Natural killer cell (primary cell): ENCODE data around the gene NOD1. TPM values are rescaled to one million over a fixed set of nuclear protein-coding genes. Genes with fewer than 3 reads are reported as not detected.

Experiments
- ATAC-seq, 3 donors: fragments of 150-1000 bp in 2 of 3; fragments of 200-7000 bp in 1 of 3; cut with Tn5 transposase; 1 replicate in 1 of 3; 2 replicates in 2 of 3; pipeline ENCODE4 v1.10.0; 2021; ENCODE audit warnings: mild to moderate bottlenecking in 2 of 3, moderate library complexity in 2 of 3
- DNase-seq, 2 donors: peaks; one replicate each; pipeline versions ENCODE4 v3.0.0 to v3.0.0-alpha.2; 2013 to 2021; ENCODE audit warnings: mixed read lengths in 1 of 2
- H3K27ac ChIP-seq: one replicate; pipeline ENCODE4 v1.5.1; 2013; ENCODE audit warnings: mild to moderate bottlenecking, low read length
- H3K27me3 ChIP-seq: one replicate; pipeline ENCODE4 v1.6.1; 2013; ENCODE audit warnings: low read length; ENCODE audit not compliant: control insufficient read depth, insufficient read depth
- H3K36me3 ChIP-seq: one replicate; pipeline ENCODE4 v1.6.1; 2013; ENCODE audit warnings: low read length; ENCODE audit not compliant: control insufficient read depth, insufficient read depth
- H3K4me1 ChIP-seq: one replicate; pipeline ENCODE4 v1.6.1; 2013; ENCODE audit warnings: low read length; ENCODE audit not compliant: control insufficient read depth, insufficient read depth
- H3K4me3 ChIP-seq: one replicate; pipeline ENCODE4 v1.5.1; 2013; ENCODE audit warnings: low read length
- H3K9me3 ChIP-seq: one replicate; pipeline ENCODE4 v1.6.1; 2013; ENCODE audit warnings: low read length; ENCODE audit not compliant: control insufficient read depth, insufficient read depth
- H3K27ac Mint-ChIP-seq, 2 donors: one replicate each; pipeline ENCODE4 v1.8.0; 2022; ENCODE audit warnings: mild to moderate bottlenecking in 2 of 2, mixed read lengths in 2 of 2, moderate library complexity in 1 of 2
- H3K27me3 Mint-ChIP-seq, 2 donors: one replicate each; pipeline ENCODE4 v1.8.0; 2022; ENCODE audit warnings: low read depth in 2 of 2, mixed read lengths in 2 of 2
- H3K36me3 Mint-ChIP-seq: one replicate; pipeline ENCODE4 v1.8.0; 2022; ENCODE audit warnings: mixed read lengths
- H3K4me1 Mint-ChIP-seq, 2 donors: one replicate each; pipeline ENCODE4 v1.8.0; 2022; ENCODE audit warnings: mixed read lengths in 2 of 2
- H3K4me3 Mint-ChIP-seq: one replicate; pipeline ENCODE4 v1.8.0; 2022; ENCODE audit warnings: mild to moderate bottlenecking, moderate library complexity, mixed read lengths
- H3K9me3 Mint-ChIP-seq, 2 donors: one replicate each; pipeline ENCODE4 v1.8.0; 2022; ENCODE audit warnings: mixed read lengths in 2 of 2
- WGBS: methylation state at CpG from one replicate; pipeline ENCODE4 v1.1.7; 2013; ENCODE audit warnings: missing lambda C conversion rate; ENCODE audit not compliant: insufficient coverage; 5-methylcytosine and 5-hydroxymethylcytosine counted together
- intact Hi-C: fragments of 100-400 bp; cut with micrococcal nuclease; formaldehyde crosslinking; loops from one replicate; pipeline ENCODE4 v1.14.2; 2022
- total RNA-seq, 4 donors: library from RNA; stranded (reverse); fragments of 120-200 nt in 1 of 4; gene quantifications; one replicate each; pipeline versions ENCODE4 v1.2.3 to v1.2.4, GENCODE V29; 2013 to 2022
- TF ChIP-seq, protein P1 (sequence below): fragments of 200-600 bp; IDR thresholded peaks from one replicate; pipeline ENCODE4 v1.8.0; 2022; ENCODE audit warnings: antibody characterized with exemption

NOD1 gene
- total RNA-seq, 3 donors from 2014 or later (not counting 1 experiment from before 2014, with no cell fraction given): 28.2 to 32.4 (median 31.2) TPM

- peaks cover 46% of the 10 kb centered on the region for H3K36me3 ChIP-seq
- H3K27me3 ChIP-seq: no peaks in the 10 kb centered on the region
- ATAC-seq: no peak
- Mint-ChIP-seq H3K27me3 (no peaks in the 10 kb centered on the region), H3K4me1 (peaks cover 0 to 5% of the 10 kb centered on the region in 2 donors), H3K9me3 (no peaks in the 10 kb centered on the region), H3K27ac (no peak overlapping the region), H3K4me3 (no peak overlapping the region), H3K36me3 (peaks cover 33% of the 10 kb centered on the region)
- WGBS: 100% methylated on average over 1 of the region's 1 CpG
- TF ChIP-seq, protein P1, sequence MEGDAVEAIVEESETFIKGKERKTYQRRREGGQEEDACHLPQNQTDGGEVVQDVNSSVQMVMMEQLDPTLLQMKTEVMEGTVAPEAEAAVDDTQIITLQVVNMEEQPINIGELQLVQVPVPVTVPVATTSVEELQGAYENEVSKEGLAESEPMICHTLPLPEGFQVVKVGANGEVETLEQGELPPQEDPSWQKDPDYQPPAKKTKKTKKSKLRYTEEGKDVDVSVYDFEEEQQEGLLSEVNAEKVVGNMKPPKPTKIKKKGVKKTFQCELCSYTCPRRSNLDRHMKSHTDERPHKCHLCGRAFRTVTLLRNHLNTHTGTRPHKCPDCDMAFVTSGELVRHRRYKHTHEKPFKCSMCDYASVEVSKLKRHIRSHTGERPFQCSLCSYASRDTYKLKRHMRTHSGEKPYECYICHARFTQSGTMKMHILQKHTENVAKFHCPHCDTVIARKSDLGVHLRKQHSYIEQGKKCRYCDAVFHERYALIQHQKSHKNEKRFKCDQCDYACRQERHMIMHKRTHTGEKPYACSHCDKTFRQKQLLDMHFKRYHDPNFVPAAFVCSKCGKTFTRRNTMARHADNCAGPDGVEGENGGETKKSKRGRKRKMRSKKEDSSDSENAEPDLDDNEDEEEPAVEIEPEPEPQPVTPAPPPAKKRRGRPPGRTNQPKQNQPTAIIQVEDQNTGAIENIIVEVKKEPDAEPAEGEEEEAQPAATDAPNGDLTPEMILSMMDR: no peak
- H3K4me1 ChIP-seq: peaks cover 12% of the 10 kb centered on the region
- no peak for DNase-seq
- H3K27ac ChIP-seq: no peak overlapping the region
- intact Hi-C loops: no loop called here
- no peak overlapping the region for H3K4me3 ChIP-seq
- no peaks in the 10 kb centered on the region for H3K9me3 ChIP-seq
Measured at GRCh38 chr7:30436518-30436917, 42.1 kb downstream of the NOD1 start.

DNA sequence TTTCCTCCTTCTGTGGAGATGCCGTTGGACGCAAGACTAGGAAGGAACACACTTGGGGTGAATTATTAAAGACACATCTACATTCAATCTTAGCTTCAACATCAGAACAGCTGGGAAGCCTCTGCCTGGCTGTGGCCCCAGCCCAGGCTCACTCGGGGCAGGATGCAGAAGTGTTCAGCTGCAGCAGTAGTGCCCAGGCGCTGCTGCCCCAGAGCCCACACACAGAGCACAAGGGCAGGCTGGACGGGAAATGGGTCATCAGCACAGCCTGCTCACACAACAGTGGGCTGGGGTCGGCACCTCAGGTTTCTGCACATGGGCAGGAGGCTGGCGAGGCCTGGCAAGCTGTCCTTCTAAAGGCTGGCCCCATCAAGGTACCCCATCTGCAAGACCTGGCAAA, 42.5 kb downstream of the NOD1 start:
- ATAC-seq (no peak), DNase-seq (no peak)
- 90% methylated on average over 7 of the region's 7 CpGs for WGBS
- Histone ChIP-seq H3K36me3 (peaks cover 46% of the 10 kb centered on the region), H3K27me3 (no peaks in the 10 kb centered on the region), H3K9me3 (no peaks in the 10 kb centered on the region), H3K27ac (no peak overlapping the region), H3K4me3 (no peak overlapping the region), H3K4me1 (peaks cover 13% of the 10 kb centered on the region)
- intact Hi-C loops: no loop called here
- peaks cover 33% of the 10 kb centered on the region for H3K36me3 Mint-ChIP-seq
- no peaks in the 10 kb centered on the region for H3K27me3 Mint-ChIP-seq
- TF ChIP-seq, protein P1: no peak
- H3K9me3 Mint-ChIP-seq: no peaks in the 10 kb centered on the region
- H3K4me1 Mint-ChIP-seq: peaks cover 5% of the 10 kb centered on the region in 2 donors
- H3K4me3 Mint-ChIP-seq: no peak overlapping the region
- no peak overlapping the region for H3K27ac Mint-ChIP-seq

DNA sequence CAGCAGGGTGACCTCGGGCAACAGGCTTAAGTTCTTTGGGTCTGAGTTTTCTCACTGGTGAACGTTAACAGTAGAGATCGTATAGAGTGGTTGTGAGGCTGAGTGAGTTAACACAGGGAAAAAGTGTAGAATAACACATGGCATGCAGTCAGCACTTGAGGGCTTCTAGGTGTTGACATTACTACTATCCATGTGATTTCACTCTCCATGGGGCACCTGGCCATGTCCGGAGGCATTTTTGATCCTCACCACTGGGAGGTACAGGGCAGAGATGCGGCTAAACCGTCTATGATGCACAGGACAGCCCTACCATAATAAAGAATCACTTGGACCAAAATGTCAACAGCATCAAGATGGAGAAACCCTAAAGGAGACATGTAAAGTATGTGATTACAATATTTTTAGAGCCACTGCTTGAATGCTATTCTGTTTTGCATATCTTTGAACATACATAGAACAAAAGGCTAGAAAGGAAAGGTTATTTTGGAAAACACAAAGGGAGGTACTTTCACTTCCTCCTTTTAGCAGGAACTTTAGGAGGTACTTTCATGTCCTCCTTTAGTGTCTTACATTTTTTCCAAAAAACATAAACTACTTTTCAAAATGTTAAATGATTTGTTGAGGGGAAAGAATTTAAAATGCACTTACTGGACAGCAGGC, 44.3 kb downstream of the NOD1 start:
- intact Hi-C loops: no loop called here
- H3K27me3 Mint-ChIP-seq: no peaks in the 10 kb centered on the region
- no peaks in the 10 kb centered on the region for H3K9me3 Mint-ChIP-seq
- H3K4me3 Mint-ChIP-seq: no peak overlapping the region
- no peak for DNase-seq
- Histone ChIP-seq H3K27me3 (no peaks in the 10 kb centered on the region), H3K36me3 (peaks cover 52% of the 10 kb centered on the region), H3K27ac (no peak overlapping the region), H3K4me3 (no peak overlapping the region), H3K4me1 (peaks cover 19% of the 10 kb centered on the region), H3K9me3 (no peaks in the 10 kb centered on the region)
- ATAC-seq: no peak
- TF ChIP-seq, protein P1: no peak
- peak overlapping the region in 1 of 2 donors; percentile 17 for H3K27ac Mint-ChIP-seq
- peaks cover 33% of the 10 kb centered on the region for H3K36me3 Mint-ChIP-seq
- 90% methylated on average over 6 of the region's 6 CpGs for WGBS
- peaks cover 5 to 13% of the 10 kb centered on the region in 2 donors for H3K4me1 Mint-ChIP-seq

DNA sequence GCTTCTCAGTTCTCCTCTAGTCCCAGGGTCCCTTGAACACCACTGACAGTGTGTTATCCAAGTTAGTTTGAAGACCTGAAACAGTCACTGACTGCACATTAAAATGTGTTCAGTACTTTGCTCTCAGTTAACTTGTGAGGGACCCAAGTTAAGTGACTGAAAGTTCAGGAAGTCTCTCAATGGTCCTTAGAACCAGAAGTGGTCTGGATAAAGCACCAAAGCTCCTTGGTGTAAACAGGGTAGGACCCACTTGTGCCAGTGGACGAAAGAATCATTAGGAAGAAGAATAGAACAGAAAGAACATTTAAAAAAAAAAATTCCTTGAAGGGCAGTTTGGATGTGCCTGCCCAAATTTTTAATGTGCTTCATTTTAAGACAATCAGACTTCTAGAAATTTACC, 45.1 kb downstream of the NOD1 start:
- no peaks in the 10 kb centered on the region for H3K27me3 Mint-ChIP-seq
- H3K4me3 ChIP-seq: no peak overlapping the region
- no peaks in the 10 kb centered on the region for H3K27me3 ChIP-seq
- TF ChIP-seq, protein P1: no peak
- H3K9me3 ChIP-seq: no peaks in the 10 kb centered on the region
- H3K27ac Mint-ChIP-seq: no peak overlapping the region
- H3K36me3 Mint-ChIP-seq: peaks cover 29% of the 10 kb centered on the region
- 100% methylated on average over 1 of the region's 1 CpG for WGBS
- no peaks in the 10 kb centered on the region for H3K9me3 Mint-ChIP-seq
- H3K4me3 Mint-ChIP-seq: no peak overlapping the region
- H3K36me3 ChIP-seq: peaks cover 58% of the 10 kb centered on the region
- H3K27ac ChIP-seq: no peak overlapping the region
- DNase-seq: no peak
- peaks cover 5 to 13% of the 10 kb centered on the region in 2 donors for H3K4me1 Mint-ChIP-seq
- intact Hi-C loops: no loop called here
- no peak for ATAC-seq
- peaks cover 19% of the 10 kb centered on the region for H3K4me1 ChIP-seq
